Colonic mucosa (tissue), 4 donors: Measurements from ENCODE around the gene TOR1AIP1. TPM values are rescaled to one million over a fixed set of nuclear protein-coding genes. Genes with fewer than 3 reads are reported as not detected.

ENCODE experiments used
- DNase-seq: peaks from one replicate; pipeline ENCODE4 v3.0.0-alpha.2; 2020
- H3K27ac ChIP-seq: fragments of 200-600 bp; one replicate; pipeline ENCODE4 v1.8.0; 2021
- H3K27me3 ChIP-seq: fragments of 200-600 bp; one replicate; pipeline ENCODE4 v1.8.0; 2021
- H3K36me3 ChIP-seq: fragments of 200-600 bp; one replicate; pipeline ENCODE4 v1.8.0; 2021
- H3K4me1 ChIP-seq: fragments of 200-600 bp; one replicate; pipeline ENCODE4 v1.8.0; 2021; ENCODE audit warnings: mild to moderate bottlenecking
- H3K4me3 ChIP-seq: fragments of 200-600 bp; one replicate; pipeline ENCODE4 v1.8.0; 2021
- H3K9ac ChIP-seq, 2 donors: one replicate each; pipeline ENCODE4 v1.7.0; 2013; ENCODE audit warnings: control low read depth in 2 of 2, low read depth in 2 of 2, low read length in 2 of 2
- H3K9me3 ChIP-seq: fragments of 200-600 bp; one replicate; pipeline ENCODE4 v1.8.0; 2021
- CTCF ChIP-seq: fragments of 200-600 bp; IDR thresholded peaks from one replicate; pipeline ENCODE4 v1.8.0; 2022; ENCODE audit warnings: antibody characterized with exemption, mild to moderate bottlenecking
- intact Hi-C: fragments of 100-400 bp; cut with DNase I; formaldehyde crosslinking; loops from one replicate; pipeline ENCODE4 v1.14.1; 2022
- total RNA-seq, 2 donors: library from RNA; stranded (reverse); fragmentation: NEBNext Ultra II Directional in 1 of 2; extraction: Animal tissue kit (Norgen Biotek cat#: 25700) in 1 of 2; gene quantifications; one replicate each; pipeline ENCODE4 v1.2.1, GENCODE V29; 2021
- donor health status: healthy.
- donor health status: DM: no; HTN: no; CAD: no.
- donor health status: DM: no; HTN: no; CAD: no.

The TOR1AIP1 gene
- total RNA-seq, 2 donors from 2014 or later = 19.3 to 29.7 TPM

GRCh38 chr1:179856296-179856695 is 25.8 kb upstream of the TOR1AIP1 start:
- intact Hi-C loops = no loop called here
- Histone ChIP-seq H3K27ac (no peak overlapping the region), H3K9me3 (no peaks in the 10 kb centered on the region), H3K36me3 (no peaks in the 10 kb centered on the region), H3K9ac (no peak overlapping the region), H3K4me3 (no peak overlapping the region), H3K4me1 (no peaks in the 10 kb centered on the region), H3K27me3 (no peaks in the 10 kb centered on the region)
- DNase-seq = no peak
- no peak for TF ChIP-seq CTCF

GRCh38 chr1:179857009-179857408 is 25.1 kb upstream of the TOR1AIP1 start:
- no peaks in the 10 kb centered on the region for H3K36me3 ChIP-seq
- no peaks in the 10 kb centered on the region for H3K4me1 ChIP-seq
- intact Hi-C loops = no loop called here
- H3K27ac ChIP-seq = no peak overlapping the region
- no peaks in the 10 kb centered on the region for H3K9me3 ChIP-seq
- H3K27me3 ChIP-seq = no peaks in the 10 kb centered on the region
- DNase-seq = no peak
- H3K4me3 ChIP-seq = no peak overlapping the region
- no peak overlapping the region for H3K9ac ChIP-seq
- TF ChIP-seq CTCF = no peak

GRCh38 chr1:179860652-179861051 is 21.4 kb upstream of the TOR1AIP1 start:
- no peaks in the 10 kb centered on the region for H3K9me3 ChIP-seq
- H3K36me3 ChIP-seq = no peaks in the 10 kb centered on the region
- no peaks in the 10 kb centered on the region for H3K4me1 ChIP-seq
- H3K27ac ChIP-seq = no peak overlapping the region
- no peak overlapping the region for H3K9ac ChIP-seq
- intact Hi-C loops = no loop called here
- H3K4me3 ChIP-seq = no peak overlapping the region
- TF ChIP-seq CTCF = no peak
- no peaks in the 10 kb centered on the region for H3K27me3 ChIP-seq
- no peak for DNase-seq

- no peaks in the 10 kb centered on the region for H3K9me3 ChIP-seq
- H3K27ac ChIP-seq = no peak overlapping the region
- no peak overlapping the region for H3K4me3 ChIP-seq
- no peaks in the 10 kb centered on the region for H3K36me3 ChIP-seq
- DNase-seq = no peak
- TF ChIP-seq CTCF = no peak
- intact Hi-C loops = loop anchor here (5.0 kb wide), 1 partner anchor 312 kb away; no protein-coding TSS in a partner anchor
- H3K9ac ChIP-seq = no peak overlapping the region
- no peaks in the 10 kb centered on the region for H3K27me3 ChIP-seq
- H3K4me1 ChIP-seq = no peaks in the 10 kb centered on the region
These were observed 16.7 kb upstream of the TOR1AIP1 start for GRCh38 chr1:179865377-179865776.

GRCh38 chr1:179866616-179867015 is 15.5 kb upstream of the TOR1AIP1 start:
- H3K4me3 ChIP-seq = no peak overlapping the region
- TF ChIP-seq CTCF = no peak
- H3K9me3 ChIP-seq = no peaks in the 10 kb centered on the region
- no peaks in the 10 kb centered on the region for H3K27me3 ChIP-seq
- H3K36me3 ChIP-seq = no peaks in the 10 kb centered on the region
- no peaks in the 10 kb centered on the region for H3K4me1 ChIP-seq
- H3K27ac ChIP-seq = no peak overlapping the region
- no peak for DNase-seq
- no peak overlapping the region for H3K9ac ChIP-seq
- intact Hi-C loops = loop anchor here (5.0 kb wide), 1 partner anchor 311 kb away; no protein-coding TSS in a partner anchor
